Right ventricle myocardium inferior (tissue), 1 donor: ENCODE data around the gene FIGLA. TPM values are rescaled to one million over a fixed set of nuclear protein-coding genes. Genes with fewer than 3 reads are reported as not detected.
"Not testable (repeated sequence)": the region's sequence is repeated elsewhere in the genome, so short reads cannot be mapped to it uniquely, and the experiment has no call there.

Experiments
- ATAC-seq: fragments of 200-7000 bp; cut with Tn5 transposase; one replicate; pipeline ENCODE4 v1.9.1; 2020; ENCODE audit warnings: mild to moderate bottlenecking, moderate library complexity
- DNase-seq: peaks from one replicate; pipeline ENCODE4 v3.0.0; 2021; ENCODE audit errors: missing footprints
- intact Hi-C: fragments of 100-400 bp; cut with DNase I; formaldehyde crosslinking; loops from one replicate; pipeline ENCODE4 v1.11.0; 2022
- total RNA-seq: library from RNA; stranded (reverse); fragmentation: NEBNext Ultra II Directional; extraction: Animal tissue kit (Norgen Biotek cat#: 25700); gene quantifications from one replicate; pipeline ENCODE4 v1.2.1, GENCODE V29; 2021
- donor health status: DM: no; HTN: yes; CAD: no; lungs with severe emphysema.

The FIGLA gene
- total RNA-seq, 1 donor from 2014 or later: not detected

GRCh38 chr2:70752396-70752795 is 38.0 kb downstream of the FIGLA start:
- intact Hi-C loops: no loop called here
- ATAC-seq: no peak
- no peak for DNase-seq

DNA sequence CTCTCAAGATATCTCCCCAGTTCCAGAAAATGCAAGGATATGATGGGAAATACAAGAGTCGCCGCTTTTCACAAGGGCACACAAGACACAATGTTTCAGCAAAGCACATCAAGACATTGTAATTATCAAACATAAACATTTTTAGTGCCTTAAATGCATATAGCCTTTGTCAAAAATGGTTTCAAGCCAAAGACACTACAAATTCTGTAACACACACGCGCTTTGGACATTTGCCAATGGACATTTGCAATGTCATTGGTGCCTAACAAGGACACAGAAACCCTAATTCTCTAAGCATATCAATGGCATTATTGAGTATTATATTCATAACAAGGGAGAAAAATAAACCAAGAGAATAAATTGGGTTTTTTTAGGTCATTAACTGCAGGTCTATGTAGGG is 38.6 kb downstream of the FIGLA start:
- ATAC-seq (no peak), DNase-seq (no peak)
- intact Hi-C loops: no loop called here

- intact Hi-C loops: no loop called here
- no peak for ATAC-seq
- no peak for DNase-seq
Observed at GRCh38 chr2:70750320-70750719, 40.1 kb downstream of the FIGLA start.

GRCh38 chr2:70748002-70748784 is 42.2 kb downstream of the FIGLA start:
- no peak for DNase-seq
- intact Hi-C loops: no loop called here
- ATAC-seq: no peak

GRCh38 chr2:70747284-70747683 is 43.2 kb downstream of the FIGLA start:
- intact Hi-C loops: no loop called here
- DNase-seq (no peak), ATAC-seq (no peak)

DNA sequence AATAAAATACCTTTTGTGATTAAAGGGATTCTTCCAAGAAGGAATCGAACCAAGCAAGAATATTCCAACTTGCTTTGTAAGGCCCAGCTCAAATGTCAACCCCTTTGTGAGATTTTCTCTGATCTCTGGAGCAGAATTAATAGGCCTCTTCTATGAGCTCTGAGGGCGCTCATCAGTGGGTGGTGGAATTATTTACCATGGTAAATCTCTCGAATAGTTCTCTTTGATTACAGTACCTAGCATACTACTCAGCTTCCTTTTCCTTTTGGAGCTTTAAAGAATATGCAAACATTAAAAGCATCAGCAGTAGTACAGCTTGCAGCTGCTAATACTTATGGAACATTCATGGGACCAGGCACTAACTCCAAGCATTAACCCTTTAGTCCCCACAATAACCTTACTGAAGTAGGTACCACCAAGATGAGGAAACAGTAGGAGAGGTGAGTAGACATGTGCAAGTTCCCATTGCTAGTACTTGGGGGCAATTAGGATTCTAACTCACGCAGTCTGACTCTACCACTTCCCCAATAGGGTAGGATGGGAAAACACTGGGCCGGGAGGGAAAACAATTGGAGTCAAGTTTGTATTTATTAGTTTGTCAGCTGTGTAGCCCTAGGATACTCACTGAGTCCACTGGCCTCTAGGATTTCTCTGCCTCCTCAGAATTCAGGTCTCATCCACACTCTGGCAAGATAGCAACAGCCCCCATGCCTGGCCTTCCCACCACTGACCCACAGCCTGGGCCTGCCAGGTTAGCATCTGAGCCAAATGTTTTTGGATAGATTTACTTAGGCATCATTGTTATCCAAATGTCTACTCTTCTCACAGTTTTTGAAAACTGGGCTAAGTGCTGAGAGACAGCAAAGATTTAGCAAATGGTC is 44.1 kb downstream of the FIGLA start:
- DNase-seq (no peak), ATAC-seq (no peak)
- intact Hi-C loops: no loop called here

GRCh38 chr2:70745276-70745825 is 45.1 kb downstream of the FIGLA start:
- DNase-seq (no peak), ATAC-seq (no peak)
- intact Hi-C loops: no loop called here

DNA sequence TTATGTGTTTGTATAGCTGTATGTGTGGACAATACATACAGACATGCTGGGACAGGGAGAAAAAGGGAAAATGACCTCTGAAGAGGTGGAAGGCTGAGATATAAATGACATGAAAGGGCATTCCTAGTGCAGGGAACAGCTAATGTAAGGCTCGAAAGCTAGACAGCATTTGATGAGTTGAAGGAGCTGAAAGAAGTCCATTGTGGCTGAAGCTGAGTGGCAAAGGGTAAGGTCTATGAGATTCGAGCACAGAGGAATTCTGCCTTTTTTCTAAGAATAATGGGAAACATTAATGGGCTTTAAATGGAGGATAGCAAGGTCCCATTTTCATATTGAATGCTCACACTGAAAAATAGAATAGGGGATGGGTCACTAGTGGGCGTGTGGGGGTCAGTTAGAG is 46.0 kb downstream of the FIGLA start:
- intact Hi-C loops: no loop called here
- no peak for ATAC-seq
- DNase-seq: no peak

GRCh38 chr2:70743677-70744076 is 46.8 kb downstream of the FIGLA start:
- DNase-seq (no peak), ATAC-seq (no peak)
- intact Hi-C loops: no loop called here

DNA sequence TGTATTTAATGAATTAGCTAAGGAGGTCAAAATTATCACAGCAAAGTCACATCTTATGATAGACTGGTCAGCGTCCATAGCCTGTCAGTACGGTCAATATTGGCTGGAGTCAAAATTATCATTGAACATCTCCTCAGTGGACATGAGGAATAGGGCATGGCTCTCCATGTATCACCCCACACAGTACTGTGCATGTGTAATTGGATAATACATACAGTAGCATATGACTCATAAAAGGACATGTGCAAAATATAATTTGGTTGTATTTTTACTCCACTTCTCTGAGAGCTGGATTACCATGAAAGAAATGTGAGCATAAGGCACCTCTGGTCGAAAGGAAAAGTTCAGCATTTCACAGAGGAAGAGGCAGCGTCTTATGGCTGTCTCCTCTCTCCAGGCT is 47.4 kb downstream of the FIGLA start:
- intact Hi-C loops: no loop called here
- ATAC-seq: no peak
- DNase-seq: no peak

- DNase-seq, ATAC-seq, intact Hi-C loops: not testable (repeated sequence)
Observed at GRCh38 chr2:70739492-70739891, 51.0 kb downstream of the FIGLA start.

DNA sequence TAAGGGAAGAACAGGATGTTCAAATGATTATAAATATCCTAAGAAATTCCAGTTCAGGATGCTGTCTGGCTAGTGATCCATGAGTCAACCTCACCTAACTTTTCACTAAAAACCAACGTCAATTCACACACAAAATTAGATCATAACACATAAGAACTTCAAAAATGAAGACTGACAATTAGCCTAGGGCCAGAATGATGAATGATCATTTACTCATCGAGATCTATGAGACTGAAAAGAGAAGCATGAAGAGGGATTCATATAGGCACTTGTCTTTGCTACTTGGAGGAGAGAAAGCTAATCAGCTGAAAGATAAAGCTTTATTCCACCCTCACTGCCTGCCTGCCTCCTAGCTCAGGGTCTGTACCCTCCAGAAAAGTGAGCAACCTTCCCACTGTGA is 52.3 kb downstream of the FIGLA start:
- DNase-seq (no peak), ATAC-seq (no peak)
- intact Hi-C loops: no loop called here

GRCh38 chr2:70735071-70735470 is 55.4 kb downstream of the FIGLA start:
- DNase-seq (no peak), ATAC-seq (no peak)
- intact Hi-C loops: no loop called here

GRCh38 chr2:70733646-70734180 is 56.7 kb downstream of the FIGLA start:
- ATAC-seq (no peak), DNase-seq (no peak)
- intact Hi-C loops: no loop called here

DNA sequence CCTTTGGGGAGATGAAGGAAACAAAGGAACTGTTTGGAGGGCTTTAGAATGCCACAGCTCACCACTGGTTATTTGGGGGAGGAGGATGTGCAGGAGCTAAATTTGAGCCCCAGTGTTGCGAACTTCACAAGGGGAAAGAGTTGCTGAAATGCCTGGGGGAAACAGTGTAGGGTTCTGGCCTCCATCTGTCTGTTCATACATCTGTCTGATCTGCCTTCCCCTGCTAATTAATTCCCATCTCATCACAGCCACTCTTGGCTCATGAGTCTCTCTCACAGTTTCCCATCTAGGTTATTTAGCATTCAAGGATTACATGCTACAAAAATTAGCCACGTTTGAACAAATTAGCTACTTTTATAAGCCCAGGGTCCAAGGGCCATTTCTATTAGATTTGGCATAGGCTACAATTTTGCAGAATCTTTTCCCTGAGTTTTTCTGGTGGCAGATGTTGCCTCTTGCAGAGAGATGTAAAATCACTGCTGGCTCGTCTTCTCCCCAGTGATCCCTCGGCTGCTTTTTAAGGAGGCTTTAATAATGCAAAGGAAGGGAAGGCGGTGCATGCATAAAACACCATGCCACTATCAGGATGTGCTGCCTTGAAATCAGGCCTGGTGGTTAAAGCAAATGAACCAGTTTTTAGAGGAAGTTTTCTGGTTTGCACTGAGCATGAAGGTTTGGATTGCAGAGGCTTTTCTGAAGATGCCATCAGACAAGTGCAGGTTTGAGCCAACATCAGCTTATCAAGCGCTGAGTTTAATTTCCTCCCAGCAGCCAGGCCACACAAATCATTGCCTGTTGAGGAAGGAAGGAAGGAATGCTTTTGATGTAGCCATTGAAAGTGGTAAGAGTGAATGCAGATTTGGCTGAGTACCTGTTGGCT is 57.4 kb downstream of the FIGLA start:
- no peak for DNase-seq
- no peak for ATAC-seq
- intact Hi-C loops: no loop called here

DNA sequence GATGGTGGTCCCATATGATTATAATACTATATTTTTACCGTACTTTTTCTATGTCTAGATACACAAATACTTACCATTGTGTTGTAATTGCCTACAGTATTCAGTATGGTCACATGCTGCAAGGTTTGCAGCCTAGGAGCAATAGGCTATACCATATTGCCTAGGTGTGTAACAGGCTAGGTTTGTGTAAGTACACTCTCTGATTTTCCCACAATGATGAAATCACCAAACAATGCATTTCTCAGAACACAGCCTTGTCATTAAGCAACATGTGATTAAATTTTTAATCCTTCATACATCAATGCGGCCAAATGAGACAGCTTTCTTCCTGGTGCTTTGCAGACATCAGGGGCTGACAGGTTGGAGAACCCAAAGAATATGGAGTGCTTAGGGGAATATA is 59.7 kb downstream of the FIGLA start:
- intact Hi-C loops: no loop called here
- no peak for DNase-seq
- ATAC-seq: no peak

- ATAC-seq (no peak), DNase-seq (no peak)
- intact Hi-C loops: no loop called here
Observed at GRCh38 chr2:70729647-70730046, 60.8 kb downstream of the FIGLA start.

GRCh38 chr2:70728128-70728527 is 62.3 kb downstream of the FIGLA start:
- ATAC-seq (no peak), DNase-seq (no peak)
- intact Hi-C loops: no loop called here
